Ovary (tissue), 9 donors: Measurements from ENCODE around the gene MYO9A. TPM values are rescaled to one million over a fixed set of nuclear protein-coding genes. Genes with fewer than 3 reads are reported as not detected.

Source experiments
- DNase-seq, 5 donors: peaks; one replicate each; pipeline ENCODE4 v3.0.0-alpha.2; 2019 to 2020
- H3K27ac ChIP-seq, 2 donors: fragments of 200-600 bp; one replicate each; pipeline versions ENCODE4 v1.5.1 to v1.8.0; 2019 to 2022
- H3K27me3 ChIP-seq: fragments of 200-600 bp; one replicate; pipeline ENCODE4 v1.8.0; 2022
- H3K36me3 ChIP-seq: fragments of 200-600 bp; sonication (generic); one replicate; pipeline ENCODE4 v1.5.1; 2019
- H3K4me1 ChIP-seq: one replicate; pipeline ENCODE4 v1.8.1; 2013; ENCODE audit warnings: mild to moderate bottlenecking, moderate library complexity; ENCODE audit not compliant: insufficient read depth
- H3K4me3 ChIP-seq: fragments of 200-600 bp; sonication (generic); one replicate; pipeline ENCODE4 v1.5.1; 2017
- H3K9me3 ChIP-seq, 2 donors: fragments of 200-600 bp in 1 of 2; sonication (generic) in 1 of 2; one replicate each; pipeline versions ENCODE4 v1.5.1 to v1.8.1; 2013 to 2019; ENCODE audit warnings: mild to moderate bottlenecking in 1 of 2, moderate library complexity in 1 of 2
- CTCF ChIP-seq, 3 donors: fragments of 450-650 bp in 2 of 3; fragments of 200-600 bp in 1 of 3; IDR thresholded peaks; one replicate each; pipeline versions ENCODE4 v1.5.1 to v1.8.0; 2016 to 2022; ENCODE audit warnings: antibody characterized with exemption in 3 of 3, mild to moderate bottlenecking in 1 of 3
- EP300 ChIP-seq: sonication (generic); formaldehyde crosslinking; IDR thresholded peaks from one replicate; pipeline ENCODE4 v1.6.1; 2017; ENCODE audit warnings: antibody characterized with exemption
- POLR2A ChIP-seq: fragments of 450-650 bp; IDR thresholded peaks from one replicate; pipeline ENCODE4 v1.6.1; 2017; ENCODE audit warnings: antibody characterized with exemption, mild to moderate bottlenecking, moderate library complexity
- WGBS, 3 donors: extraction: QIAGEN DNeasy Blood & Tissue Kit in 1 of 3; methylation state at CpG; one replicate each; pipeline versions ENCODE4 v1.1.5 to v1.1.7; 2013 to 2017; 5-methylcytosine and 5-hydroxymethylcytosine counted together
- intact Hi-C, 4 donors: fragments of 100-400 bp; cut with DNase I; formaldehyde crosslinking; loops; one replicate each; pipeline versions ENCODE4 v1.11.0 to v1.15.1; 2022 to 2023
- polyA plus RNA-seq, 2 donors: library from polyadenylated mRNA; stranded (reverse); fragments of 200-250 nt in 1 of 2; fragments of 350-450 nt in 1 of 2; fragmentation: Illumina TruSeq in 1 of 2; extraction: RNeasy Lipid Tissue Mini Kit (QIAGEN cat#74804) in 1 of 2; gene quantifications; one replicate each; pipeline ENCODE4 v1.2.3, GENCODE V29; 2013 to 2014
- total RNA-seq, 7 donors: library from RNA; depleted of rRNA in 2 of 7; stranded (reverse); fragments of >200 nt in 2 of 7; fragmentation: NEBNext Ultra II Directional in 3 of 7; extraction: Animal tissue kit (Norgen Biotek cat#: 25700) in 3 of 7; gene quantifications; one replicate each; pipeline versions ENCODE4 v1.1.0 to v1.2.4, GENCODE V29; 2016 to 2023
- donor health status: DM: no; HTN: no; CAD: no; lungs with moderate emphysema.
- donor health status: DM: no; HTN: no; CAD: no.
- donor health status: Bipolar disorder and iron deficiency.
- donor health status: DM: yes; HTN: yes; CAD: no.
- donor health status: DM: no; HTN: no; CAD: no.
- donor health status: DM: yes; HTN: yes; CAD: no.

The MYO9A gene
- total and polyA plus RNA-seq, 9 donors: 8.1 to 71.6 (median 57.2) TPM

GRCh38 chr15:71785996-71786395, 332.0 kb downstream of the MYO9A start:
- intact Hi-C loops: no loop called here
- Histone ChIP-seq H3K4me1 (no peaks in the 10 kb centered on the region), H3K9me3 (no peaks in the 10 kb centered on the region), H3K27me3 (no peaks in the 10 kb centered on the region), H3K36me3 (no peaks in the 10 kb centered on the region), H3K27ac (no peak overlapping the region), H3K4me3 (no peak overlapping the region)
- no peak for TF ChIP-seq CTCF (IDR thresholded peaks at IDR 0.05)
- no peak for TF ChIP-seq EP300
- no peak for TF ChIP-seq POLR2A
- DNase-seq: no peak
- WGBS, 3 donors: 82 to 88% (median 86%) methylated on average over 2 of the region's 2 CpGs

- Histone ChIP-seq H3K27ac (no peak overlapping the region), H3K4me1 (peaks cover 2% of the 10 kb centered on the region), H3K27me3 (no peaks in the 10 kb centered on the region), H3K36me3 (no peaks in the 10 kb centered on the region), H3K4me3 (no peak overlapping the region), H3K9me3 (no peaks in the 10 kb centered on the region)
- TF ChIP-seq CTCF (IDR thresholded peaks at IDR 0.05) (no peak), POLR2A (no peak), EP300 (no peak)
- intact Hi-C loops: no loop called here
- no peak for DNase-seq
- 73 to 81% (median 75%) methylated on average over 6 of the region's 6 CpGs for WGBS, 3 donors
Observed at GRCh38 chr15:71784719-71785118, 333.2 kb downstream of the MYO9A start.

GRCh38 chr15:71782422-71783165, 335.4 kb downstream of the MYO9A start:
- Histone ChIP-seq H3K4me1 (peaks cover 2% of the 10 kb centered on the region), H3K27me3 (no peaks in the 10 kb centered on the region), H3K27ac (no peak overlapping the region), H3K9me3 (no peaks in the 10 kb centered on the region), H3K4me3 (no peak overlapping the region), H3K36me3 (no peaks in the 10 kb centered on the region)
- intact Hi-C loops: no loop called here
- 78 to 84% (median 81%) methylated on average over 10 of the region's 10 CpGs for WGBS, 3 donors
- DNase-seq: no peak
- no peak for TF ChIP-seq CTCF (IDR thresholded peaks at IDR 0.05)
- TF ChIP-seq POLR2A: no peak
- no peak for TF ChIP-seq EP300

- H3K27ac ChIP-seq: no peak overlapping the region
- H3K36me3 ChIP-seq: no peaks in the 10 kb centered on the region
- no peak for DNase-seq
- peaks cover 2% of the 10 kb centered on the region for H3K4me1 ChIP-seq
- 82 to 94% (median 83%) methylated on average over 8 of the region's 8 CpGs for whole genome bisulfite sequencing, 3 donors
- no peaks in the 10 kb centered on the region for H3K27me3 ChIP-seq
- intact Hi-C loops: no loop called here
- no peaks in the 10 kb centered on the region for H3K9me3 ChIP-seq
- H3K4me3 ChIP-seq: no peak overlapping the region
- TF ChIP-seq CTCF (IDR thresholded peaks at IDR 0.05): no peak
Observed at GRCh38 chr15:71781965-71782265, 336.0 kb downstream of the MYO9A start.
